ENCODE data around the gene LTBR.

Gene LTBR

DNA sequence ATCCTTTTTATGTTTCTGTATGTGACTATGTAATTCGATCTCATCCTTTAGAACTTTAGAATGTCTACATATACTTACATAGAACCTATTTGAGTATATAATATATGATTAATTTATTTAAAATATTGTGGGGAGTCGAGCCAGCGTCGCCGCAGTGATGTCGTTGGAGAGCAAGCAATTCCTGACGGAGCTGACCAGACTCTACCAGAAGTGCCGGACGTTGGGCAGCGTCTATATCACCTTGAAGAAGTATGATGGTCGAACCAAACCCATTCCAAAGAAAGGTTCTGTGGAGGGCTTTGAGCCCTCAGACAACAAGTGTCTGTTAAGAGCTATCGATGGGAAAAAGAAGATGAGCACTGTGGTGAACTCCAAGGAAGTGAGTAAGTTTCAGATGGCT, 54.4 kb downstream of the LTBR start:
- TF ChIP-seq ZNF157 (tag by site-specific recombination; IDR thresholded peaks at IDR 0.05) (no peak), KLF16 (tag by site-specific recombination; IDR thresholded peaks at IDR 0.05) (no peak), SP2 (tag by site-specific recombination; IDR thresholded peaks at IDR 0.05) (no peak), ZNF561 (tag by site-specific recombination; IDR thresholded peaks at IDR 0.05; ENCODE audit: borderline replicate concordance) (no peak), ZFP41 (tag by site-specific recombination; IDR thresholded peaks at IDR 0.05; ENCODE audit: borderline replicate concordance) (no peak), ZNF776 (tag by site-specific recombination; IDR thresholded peaks at IDR 0.05; ENCODE audit: borderline replicate concordance) (no peak), ZNF558 (tag by site-specific recombination; IDR thresholded peaks at IDR 0.05) (no peak)
- TF ChIP-seq, protein P1, sequence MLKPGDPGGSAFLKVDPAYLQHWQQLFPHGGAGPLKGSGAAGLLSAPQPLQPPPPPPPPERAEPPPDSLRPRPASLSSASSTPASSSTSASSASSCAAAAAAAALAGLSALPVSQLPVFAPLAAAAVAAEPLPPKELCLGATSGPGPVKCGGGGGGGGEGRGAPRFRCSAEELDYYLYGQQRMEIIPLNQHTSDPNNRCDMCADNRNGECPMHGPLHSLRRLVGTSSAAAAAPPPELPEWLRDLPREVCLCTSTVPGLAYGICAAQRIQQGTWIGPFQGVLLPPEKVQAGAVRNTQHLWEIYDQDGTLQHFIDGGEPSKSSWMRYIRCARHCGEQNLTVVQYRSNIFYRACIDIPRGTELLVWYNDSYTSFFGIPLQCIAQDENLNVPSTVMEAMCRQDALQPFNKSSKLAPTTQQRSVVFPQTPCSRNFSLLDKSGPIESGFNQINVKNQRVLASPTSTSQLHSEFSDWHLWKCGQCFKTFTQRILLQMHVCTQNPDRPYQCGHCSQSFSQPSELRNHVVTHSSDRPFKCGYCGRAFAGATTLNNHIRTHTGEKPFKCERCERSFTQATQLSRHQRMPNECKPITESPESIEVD (tag by site-specific recombination; IDR thresholded peaks at IDR 0.05), result no peak
- TF ChIP-seq, protein P2, sequence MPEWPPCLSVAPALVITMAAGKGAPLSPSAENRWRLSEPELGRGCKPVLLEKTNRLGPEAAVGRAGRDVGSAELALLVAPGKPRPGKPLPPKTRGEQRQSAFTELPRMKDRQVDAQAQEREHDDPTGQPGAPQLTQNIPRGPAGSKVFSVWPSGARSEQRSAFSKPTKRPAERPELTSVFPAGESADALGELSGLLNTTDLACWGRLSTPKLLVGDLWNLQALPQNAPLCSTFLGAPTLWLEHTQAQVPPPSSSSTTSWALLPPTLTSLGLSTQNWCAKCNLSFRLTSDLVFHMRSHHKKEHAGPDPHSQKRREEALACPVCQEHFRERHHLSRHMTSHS (tag by site-specific recombination; IDR thresholded peaks at IDR 0.05), result no peak
- Histone ChIP-seq H3K4me3 (ENCODE audit: low read depth, low read length) (no peak overlapping the region), H3K9me3 (ENCODE audit: control insufficient read depth, insufficient read depth, low read depth, low read length) (no peaks in the 10 kb centered on the region), H3K36me3 (ENCODE audit: control insufficient read depth in 2 of 2, insufficient read depth in 1 of 2, low read length in 2 of 2) (no peaks in the 10 kb centered on the region), H3K4me1 (ENCODE audit: control insufficient read depth, insufficient read depth, low read length) (no peaks in the 10 kb centered on the region), H3K27ac (ENCODE audit: extremely low read depth, low read depth, low read length) (no peak overlapping the region)
- POLR2A ChIA-PET, result interaction anchor here (0.6 to 1.0 kb wide), 2 partner anchors 44 to 96 kb away, joined by 3 read pairs; partner anchors contain the start of gene GAPDH
- CTCF ChIA-PET, result interaction anchor here (1.2 to 1.5 kb wide), 2 partner anchors 15 to 27 kb away, joined by 8 to 13 read pairs; no protein-coding TSS in a partner anchor

DNA sequence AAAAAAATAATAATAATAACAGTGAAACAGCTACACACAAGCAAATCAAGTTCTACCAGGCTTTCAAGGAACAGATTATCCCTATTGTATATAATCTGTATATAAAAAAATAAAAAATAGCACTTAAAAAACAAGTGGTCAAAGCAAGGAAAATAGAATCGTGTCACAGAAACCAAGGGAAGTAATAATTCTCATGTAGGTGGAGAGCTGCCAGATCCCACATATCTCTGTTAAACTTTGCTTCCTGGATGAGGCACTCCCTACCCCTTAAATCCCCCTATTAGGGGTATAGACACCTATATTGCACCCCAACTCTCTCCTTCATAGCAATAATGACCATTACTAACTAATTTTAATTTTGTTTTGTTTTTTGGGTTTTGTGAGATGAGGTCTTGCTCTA, 56.4 kb downstream of the LTBR start:
- ChIA-PET POLR2A (interaction anchor here (1.0 kb wide), 1 partner anchor 30 kb away, joined by 3 read pairs; the partner anchor contains the start of gene VAMP1), CTCF (interaction anchor here (0.6 to 1.4 kb wide), 2 partner anchors 25 to 656 kb away, joined by 3 to 7 read pairs; no protein-coding TSS in a partner anchor)
- Histone ChIP-seq H3K4me1 (ENCODE audit: control insufficient read depth, insufficient read depth, low read length) (no peaks in the 10 kb centered on the region), H3K4me3 (ENCODE audit: low read depth, low read length) (no peak overlapping the region), H3K36me3 (ENCODE audit: control insufficient read depth in 2 of 2, insufficient read depth in 1 of 2, low read length in 2 of 2) (no peaks in the 10 kb centered on the region), H3K27ac (ENCODE audit: extremely low read depth, low read depth, low read length) (no peak overlapping the region), H3K9me3 (ENCODE audit: control insufficient read depth, insufficient read depth, low read depth, low read length) (no peaks in the 10 kb centered on the region)
- TF ChIP-seq, protein P3, sequence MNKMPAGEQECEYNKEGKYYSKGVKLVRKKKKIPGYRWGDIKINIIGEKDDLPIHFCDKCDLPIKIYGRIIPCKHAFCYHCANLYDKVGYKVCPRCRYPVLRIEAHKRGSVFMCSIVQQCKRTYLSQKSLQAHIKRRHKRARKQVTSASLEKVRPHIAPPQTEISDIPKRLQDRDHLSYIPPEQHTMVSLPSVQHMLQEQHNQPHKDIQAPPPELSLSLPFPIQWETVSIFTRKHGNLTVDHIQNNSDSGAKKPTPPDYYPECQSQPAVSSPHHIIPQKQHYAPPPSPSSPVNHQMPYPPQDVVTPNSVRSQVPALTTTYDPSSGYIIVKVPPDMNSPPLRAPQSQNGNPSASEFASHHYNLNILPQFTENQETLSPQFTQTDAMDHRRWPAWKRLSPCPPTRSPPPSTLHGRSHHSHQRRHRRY (tag by site-specific recombination; IDR thresholded peaks at IDR 0.05), result no peak
- no peak for TF ChIP-seq ZNF404 (tag by site-specific recombination; IDR thresholded peaks at IDR 0.05)
- TF ChIP-seq ZNF112 (tag by site-specific recombination; IDR thresholded peaks at IDR 0.05), result no peak
- TF ChIP-seq ZNF596 (tag by site-specific recombination; IDR thresholded peaks at IDR 0.05), result no peak
- no peak for TF ChIP-seq ZNF830 (tag by site-specific recombination; IDR thresholded peaks at IDR 0.05; ENCODE audit: low read depth)
- no peak for TF ChIP-seq ZNF423 (tag by site-specific recombination; IDR thresholded peaks at IDR 0.05)
- no peak for TF ChIP-seq ZNF302 (tag by site-specific recombination; IDR thresholded peaks at IDR 0.05; ENCODE audit: low read depth)
